ENCODE data around the gene ZNF148.
"Not testable (repeated sequence)": the region's sequence is repeated elsewhere in the genome, so short reads cannot be mapped to it uniquely, and the experiment has no call there.

- TF ChIP-seq CTCF (conservative IDR thresholded peaks at IDR 0.05 in 1 of 2, IDR thresholded peaks at IDR 0.05 in 1 of 2; ENCODE audit: extremely low read depth in 1 of 2, insufficient read depth in 1 of 2, low read depth in 1 of 2, low read length in 2 of 2); EZH2 (IDR thresholded peaks at IDR 0.05; ENCODE audit: borderline replicate concordance, low read length): not testable (repeated sequence)
These were observed 30.4 kb upstream of the ZNF148 start for GRCh38 chr3:125405515-125405914.

All from mammary epithelial cell (primary cell).